Naive B cell (primary cell): Measurements from ENCODE around the gene MAFB. TPM values are rescaled to one million over a fixed set of nuclear protein-coding genes. Genes with fewer than 3 reads are reported as not detected.

Source experiments
- ATAC-seq, 2 donors: fragments of 150-1000 bp; cut with Tn5 transposase; 2 replicates each; pipeline ENCODE4 v1.10.0; 2021; ENCODE audit warnings: low read depth in 2 of 2, mild to moderate bottlenecking in 2 of 2, moderate library complexity in 2 of 2
- DNase-seq: peaks from one replicate; pipeline ENCODE4 v3.0.0; 2022
- H3K27ac Mint-ChIP-seq, 6 donors: one replicate each; pipeline ENCODE4 v1.8.0; 2020 to 2022; ENCODE audit warnings: mild to moderate bottlenecking in 6 of 6, mixed read lengths in 6 of 6, moderate library complexity in 5 of 6, inconsistent platforms in 2 of 6
- H3K27me3 Mint-ChIP-seq, 3 donors: one replicate each; pipeline ENCODE4 v1.8.0; 2021 to 2022; ENCODE audit warnings: mixed read lengths in 3 of 3, mild to moderate bottlenecking in 1 of 3
- H3K36me3 Mint-ChIP-seq, 2 donors: one replicate each; pipeline ENCODE4 v1.8.0; 2020 to 2022; ENCODE audit warnings: mixed read lengths in 2 of 2, inconsistent platforms in 1 of 2, mild to moderate bottlenecking in 1 of 2
- H3K4me1 Mint-ChIP-seq, 3 donors: one replicate each; pipeline ENCODE4 v1.8.0; 2020 to 2022; ENCODE audit warnings: mixed read lengths in 3 of 3, inconsistent platforms in 1 of 3, mild to moderate bottlenecking in 1 of 3, moderate library complexity in 1 of 3
- H3K4me3 Mint-ChIP-seq, 8 donors: one replicate each; pipeline ENCODE4 v1.8.0; 2020 to 2022; ENCODE audit warnings: mild to moderate bottlenecking in 8 of 8, mixed read lengths in 8 of 8, moderate library complexity in 8 of 8, inconsistent platforms in 2 of 8
- H3K9me3 Mint-ChIP-seq, 7 donors: one replicate each; pipeline ENCODE4 v1.8.0; 2020 to 2022; ENCODE audit warnings: mixed read lengths in 7 of 7, mild to moderate bottlenecking in 5 of 7, inconsistent platforms in 2 of 7, moderate library complexity in 1 of 7
- polyA plus RNA-seq, 6 donors: library from polyadenylated mRNA; unstranded; fragments of 300-500 nt; fragmentation: Illumina TruSeq; gene quantifications; one replicate each; pipeline ENCODE4 v1.2.3, GENCODE V29; 2021; ENCODE audit warnings: low read depth in 6 of 6

The MAFB gene
- polyA plus RNA-seq, 6 donors from 2014 or later, result 0.12 to 0.51 (median 0.32) TPM; not detected in 1

DNA sequence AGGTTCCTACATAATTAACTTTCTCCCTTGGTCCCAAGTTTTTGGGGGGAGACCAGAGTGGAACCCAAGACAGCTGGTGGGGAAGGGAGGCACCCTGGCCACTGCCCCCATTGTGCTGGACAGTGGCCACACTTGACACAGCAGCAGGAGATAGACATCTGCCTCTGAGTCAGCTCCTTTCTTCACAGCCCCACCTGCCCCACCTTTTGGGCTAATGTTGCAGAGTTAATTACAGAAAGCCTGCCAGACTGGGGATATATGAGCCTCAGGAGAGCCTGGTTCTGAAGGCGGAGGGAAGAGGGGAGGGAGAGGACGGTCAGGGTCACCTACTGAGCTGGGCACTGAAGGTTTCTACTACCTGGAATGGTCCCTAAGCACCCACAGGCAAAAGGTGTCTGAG is 50.6 kb downstream of the MAFB start:
- H3K27me3 Mint-ChIP-seq, result peaks cover 6 to 24% (median 15%) of the 10 kb centered on the region in 3 donors
- H3K9me3 Mint-ChIP-seq, result peaks cover 0 to 15% (median 0%) of the 10 kb centered on the region in 7 donors
- no peak overlapping the region for H3K27ac Mint-ChIP-seq
- H3K4me1 Mint-ChIP-seq, result no peaks in the 10 kb centered on the region
- ATAC-seq (no peak), DNase-seq (no peak)
- no peaks in the 10 kb centered on the region for H3K36me3 Mint-ChIP-seq
- H3K4me3 Mint-ChIP-seq, result no peak overlapping the region

DNA sequence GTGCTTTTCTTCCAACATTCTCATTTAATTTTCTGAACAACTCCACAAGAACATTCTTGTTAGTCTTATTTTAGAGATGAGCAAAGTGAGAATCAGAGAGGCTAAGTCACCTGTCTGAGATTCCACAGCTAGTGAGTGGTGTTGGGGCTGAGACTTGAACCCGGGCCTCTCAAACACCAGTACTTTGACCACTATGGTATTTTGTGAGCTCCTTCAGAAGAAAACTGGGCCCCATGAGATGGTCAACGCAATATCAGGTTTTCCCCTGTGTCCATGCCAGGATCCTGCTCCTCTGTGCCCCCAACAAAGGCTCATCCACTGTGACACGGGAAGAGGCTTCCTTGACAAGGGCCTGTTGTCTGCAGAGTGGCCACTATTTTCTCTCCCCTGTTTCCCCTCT is 51.9 kb downstream of the MAFB start:
- Mint-ChIP-seq H3K27me3 (peaks cover 6 to 24% (median 11%) of the 10 kb centered on the region in 3 donors), H3K9me3 (peaks cover 0 to 15% (median 0%) of the 10 kb centered on the region in 7 donors), H3K4me1 (no peaks in the 10 kb centered on the region), H3K36me3 (no peaks in the 10 kb centered on the region), H3K27ac (no peak overlapping the region), H3K4me3 (no peak overlapping the region)
- DNase-seq (no peak), ATAC-seq (no peak)

DNA sequence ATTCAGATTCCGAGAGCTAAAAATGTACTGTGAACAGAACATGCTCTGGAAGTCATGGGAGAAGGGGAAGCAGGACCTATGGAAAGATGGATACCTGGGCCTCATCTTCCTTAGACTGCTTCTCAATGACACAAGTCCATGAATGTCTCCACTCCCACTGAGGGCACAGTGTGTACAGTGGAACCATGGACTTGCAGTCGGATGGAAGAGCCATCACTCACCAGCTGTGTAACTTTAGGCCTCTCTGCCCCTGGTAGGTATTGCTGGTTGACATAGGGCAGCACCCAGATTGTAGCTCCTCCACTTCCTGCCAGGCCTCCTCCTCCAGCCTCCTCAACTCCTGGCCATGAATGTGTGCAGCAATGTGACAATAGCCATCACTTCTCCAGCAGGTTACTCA is 52.5 kb downstream of the MAFB start:
- H3K27me3 Mint-ChIP-seq, result peaks cover 6 to 24% (median 10%) of the 10 kb centered on the region in 3 donors
- H3K36me3 Mint-ChIP-seq, result no peaks in the 10 kb centered on the region
- no peak overlapping the region for H3K27ac Mint-ChIP-seq
- H3K4me3 Mint-ChIP-seq, result peak overlapping the region in 1 of 8 donors; percentile 24
- ATAC-seq (no peak), DNase-seq (no peak)
- no peaks in the 10 kb centered on the region for H3K4me1 Mint-ChIP-seq
- peaks cover 0 to 15% (median 0%) of the 10 kb centered on the region in 7 donors for H3K9me3 Mint-ChIP-seq

DNA sequence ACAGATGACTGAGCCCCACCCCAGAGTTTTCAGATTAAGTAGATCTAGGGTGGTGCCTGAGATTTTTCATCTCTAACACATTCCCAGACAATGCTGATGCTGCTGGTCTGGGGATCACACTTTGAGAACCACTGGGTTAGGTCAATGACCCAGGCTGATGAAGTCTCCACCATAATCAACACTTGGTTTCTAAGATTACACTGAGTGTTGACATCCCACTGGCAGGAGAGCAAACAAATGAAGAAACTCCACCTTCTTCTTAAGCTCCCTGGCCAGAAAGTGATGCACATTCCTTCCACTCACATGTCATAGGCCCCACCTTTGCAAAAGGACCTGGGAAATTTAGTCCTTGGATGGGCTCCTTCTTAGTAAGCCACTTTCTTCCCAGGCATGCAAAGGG is 53.1 kb downstream of the MAFB start:
- peaks cover 6 to 24% (median 10%) of the 10 kb centered on the region in 3 donors for H3K27me3 Mint-ChIP-seq

More for the DNA sequence above, 53.1 kb downstream of the MAFB start:
- no peak for DNase-seq
- Mint-ChIP-seq H3K4me1 (no peaks in the 10 kb centered on the region), H3K36me3 (no peaks in the 10 kb centered on the region), H3K27ac (no peak overlapping the region), H3K4me3 (peak overlapping the region in 1 of 8 donors; percentile 24), H3K9me3 (peaks cover 0 to 15% (median 0%) of the 10 kb centered on the region in 7 donors)
- ATAC-seq, result no peak
